ENCODE measurements around the gene CEP162. TPM values are rescaled to one million over a fixed set of nuclear protein-coding genes. Genes with fewer than 3 reads are reported as not detected.

CEP162 gene
- total and polyA plus RNA-seq, 2 experiments from 2014 or later, result 4.1 to 13.7 TPM

- WGBS (ENCODE audit: low lambda C conversion rate, missing lambda C conversion rate), result 84% methylated on average over 3 of the region's 3 CpGs
- Histone ChIP-seq H3K9me3 (ENCODE audit: low read depth) (no peaks in the 10 kb centered on the region), H3K36me3 (replicated peaks; ENCODE audit: insufficient read depth, low read depth) (no peaks in the 10 kb centered on the region), H3K4me1 (ENCODE audit: insufficient read depth) (peaks cover 6% of the 10 kb centered on the region), H3K27me3 (no peaks in the 10 kb centered on the region), H3K27ac (no peak overlapping the region), H3K4me3 (no peak overlapping the region), H3K9me2 (replicated peaks; ENCODE audit: insufficient read depth) (no peaks in the 10 kb centered on the region), H2AFZ (no peak overlapping the region), H4K20me1 (ENCODE audit: insufficient read depth, poor library complexity, severe bottlenecking) (no peaks in the 10 kb centered on the region), H3K4me2 (no peak overlapping the region), H3K79me2 (no peaks in the 10 kb centered on the region)
- DNase-seq (ENCODE audit: low spot score), result no peak
- no peak for TF ChIP-seq EZH2 (IDR thresholded peaks at IDR 0.05; ENCODE audit: borderline replicate concordance)
- no peak for TF ChIP-seq CTCF (IDR thresholded peaks at IDR 0.05; ENCODE audit: poor library complexity)
- TF ChIP-seq EZH2phosphoT487 (IDR thresholded peaks at IDR 0.05; ENCODE audit: low read depth, severe bottlenecking, unreplicated experiment), result no peak
Observed at GRCh38 chr6:84260926-84261325, 33.5 kb upstream of the CEP162 start.

GRCh38 chr6:84260196-84260595, 32.8 kb upstream of the CEP162 start:
- Histone ChIP-seq H3K9me2 (replicated peaks; ENCODE audit: insufficient read depth) (no peaks in the 10 kb centered on the region), H3K4me3 (no peak overlapping the region), H3K36me3 (replicated peaks; ENCODE audit: insufficient read depth, low read depth) (no peaks in the 10 kb centered on the region), H3K27ac (no peak overlapping the region), H3K4me1 (ENCODE audit: insufficient read depth) (peaks cover 6% of the 10 kb centered on the region), H3K27me3 (no peaks in the 10 kb centered on the region), H3K9me3 (ENCODE audit: low read depth) (no peaks in the 10 kb centered on the region), H4K20me1 (ENCODE audit: insufficient read depth, poor library complexity, severe bottlenecking) (no peaks in the 10 kb centered on the region), H2AFZ (no peak overlapping the region), H3K79me2 (no peaks in the 10 kb centered on the region), H3K4me2 (no peak overlapping the region)
- 70% methylated on average over 4 of the region's 4 CpGs for WGBS (ENCODE audit: low lambda C conversion rate, missing lambda C conversion rate)
- TF ChIP-seq EZH2phosphoT487 (IDR thresholded peaks at IDR 0.05; ENCODE audit: low read depth, severe bottlenecking, unreplicated experiment) (no peak), EZH2 (IDR thresholded peaks at IDR 0.05; ENCODE audit: borderline replicate concordance) (no peak), CTCF (IDR thresholded peaks at IDR 0.05; ENCODE audit: poor library complexity) (no peak)
- no peak for DNase-seq (ENCODE audit: low spot score)

GRCh38 chr6:84258866-84259265, 31.4 kb upstream of the CEP162 start:
- DNase-seq (ENCODE audit: low spot score), result no peak
- no peaks in the 10 kb centered on the region for H3K9me2 ChIP-seq (replicated peaks; ENCODE audit: insufficient read depth)
- no peaks in the 10 kb centered on the region for H3K36me3 ChIP-seq (replicated peaks; ENCODE audit: insufficient read depth, low read depth)
- no peaks in the 10 kb centered on the region for H3K9me3 ChIP-seq (ENCODE audit: low read depth)
- H2AFZ ChIP-seq, result no peak overlapping the region
- no peaks in the 10 kb centered on the region for H3K79me2 ChIP-seq
- H3K4me2 ChIP-seq, result no peak overlapping the region
- H3K27ac ChIP-seq, result no peak overlapping the region
- TF ChIP-seq CTCF (IDR thresholded peaks at IDR 0.05; ENCODE audit: poor library complexity), result no peak
- TF ChIP-seq EZH2 (IDR thresholded peaks at IDR 0.05; ENCODE audit: borderline replicate concordance), result no peak
- no peak for TF ChIP-seq EZH2phosphoT487 (IDR thresholded peaks at IDR 0.05; ENCODE audit: low read depth, severe bottlenecking, unreplicated experiment)
- H3K27me3 ChIP-seq, result no peaks in the 10 kb centered on the region
- peaks cover 6% of the 10 kb centered on the region for H3K4me1 ChIP-seq (ENCODE audit: insufficient read depth)
- no peak overlapping the region for H3K4me3 ChIP-seq
- no peaks in the 10 kb centered on the region for H4K20me1 ChIP-seq (ENCODE audit: insufficient read depth, poor library complexity, severe bottlenecking)
- 83% methylated on average over 4 of the region's 4 CpGs for WGBS (ENCODE audit: low lambda C conversion rate, missing lambda C conversion rate)

- no peak overlapping the region for H2AFZ ChIP-seq
- H3K79me2 ChIP-seq, result no peaks in the 10 kb centered on the region
- H3K27ac ChIP-seq, result no peak overlapping the region
Observed at GRCh38 chr6:84258268-84258667, 30.8 kb upstream of the CEP162 start.

More at GRCh38 chr6:84258268-84258667, 30.8 kb upstream of the CEP162 start:
- Histone ChIP-seq H4K20me1 (ENCODE audit: insufficient read depth, poor library complexity, severe bottlenecking) (no peaks in the 10 kb centered on the region), H3K9me3 (ENCODE audit: low read depth) (no peaks in the 10 kb centered on the region), H3K36me3 (replicated peaks; ENCODE audit: insufficient read depth, low read depth) (no peaks in the 10 kb centered on the region), H3K4me1 (ENCODE audit: insufficient read depth) (peaks cover 6% of the 10 kb centered on the region), H3K27me3 (no peaks in the 10 kb centered on the region), H3K4me2 (peak overlapping the region; percentile 11), H3K4me3 (no peak overlapping the region), H3K9me2 (replicated peaks; ENCODE audit: insufficient read depth) (no peaks in the 10 kb centered on the region)
- DNase-seq (ENCODE audit: low spot score), result no peak
- WGBS (ENCODE audit: low lambda C conversion rate, missing lambda C conversion rate), result 70% methylated on average over 2 of the region's 2 CpGs
- TF ChIP-seq CTCF (IDR thresholded peaks at IDR 0.05; ENCODE audit: poor library complexity) (no peak), EZH2phosphoT487 (IDR thresholded peaks at IDR 0.05; ENCODE audit: low read depth, severe bottlenecking, unreplicated experiment) (no peak), EZH2 (IDR thresholded peaks at IDR 0.05; ENCODE audit: borderline replicate concordance) (no peak)

All from hepatocyte (in vitro differentiated cells).